PC-9 (cell line): ENCODE results near the gene IGFLR1.

Experiments used
- EZH2 ChIP-seq: fragments of 200-600 bp; sonication (generic); IDR thresholded peaks from 2 replicates; pipeline ENCODE4 v1.8.0; 2017; ENCODE audit warnings: antibody characterized with exemption, low read depth
- TF ChIP-seq, protein P1 (sequence below): fragments of 200-600 bp; sonication (generic); conservative IDR thresholded peaks from 2 replicates; pipeline ENCODE4 v1.6.1; 2017; ENCODE audit warnings: mixed run types, antibody characterized with exemption, mild to moderate bottlenecking, moderate library complexity

DNA sequence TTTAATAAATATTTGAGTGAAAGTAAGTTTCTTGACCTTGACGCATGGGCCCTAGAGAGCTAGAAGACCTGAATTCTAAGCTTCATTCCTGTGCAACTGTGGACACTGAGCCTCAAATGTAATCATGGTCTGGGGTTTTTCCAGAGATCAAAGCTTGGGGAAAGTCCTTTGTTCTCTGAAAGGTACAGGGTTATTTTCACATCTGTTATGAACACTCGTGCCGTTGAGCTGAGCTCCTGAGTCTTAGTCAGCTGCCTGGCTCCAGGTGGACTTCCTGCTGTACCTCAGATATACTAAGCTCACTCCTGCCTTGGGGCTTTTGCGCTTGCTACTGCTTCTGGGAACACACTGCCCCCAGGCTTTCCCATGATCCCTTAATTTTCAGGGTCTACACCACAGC, 45.4 kb downstream of the IGFLR1 start:
- TF ChIP-seq, protein P1, sequence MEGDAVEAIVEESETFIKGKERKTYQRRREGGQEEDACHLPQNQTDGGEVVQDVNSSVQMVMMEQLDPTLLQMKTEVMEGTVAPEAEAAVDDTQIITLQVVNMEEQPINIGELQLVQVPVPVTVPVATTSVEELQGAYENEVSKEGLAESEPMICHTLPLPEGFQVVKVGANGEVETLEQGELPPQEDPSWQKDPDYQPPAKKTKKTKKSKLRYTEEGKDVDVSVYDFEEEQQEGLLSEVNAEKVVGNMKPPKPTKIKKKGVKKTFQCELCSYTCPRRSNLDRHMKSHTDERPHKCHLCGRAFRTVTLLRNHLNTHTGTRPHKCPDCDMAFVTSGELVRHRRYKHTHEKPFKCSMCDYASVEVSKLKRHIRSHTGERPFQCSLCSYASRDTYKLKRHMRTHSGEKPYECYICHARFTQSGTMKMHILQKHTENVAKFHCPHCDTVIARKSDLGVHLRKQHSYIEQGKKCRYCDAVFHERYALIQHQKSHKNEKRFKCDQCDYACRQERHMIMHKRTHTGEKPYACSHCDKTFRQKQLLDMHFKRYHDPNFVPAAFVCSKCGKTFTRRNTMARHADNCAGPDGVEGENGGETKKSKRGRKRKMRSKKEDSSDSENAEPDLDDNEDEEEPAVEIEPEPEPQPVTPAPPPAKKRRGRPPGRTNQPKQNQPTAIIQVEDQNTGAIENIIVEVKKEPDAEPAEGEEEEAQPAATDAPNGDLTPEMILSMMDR, result no peak
- TF ChIP-seq EZH2, result no peak
